Tibial nerve (tissue), 4 donors: ENCODE measurements around the gene LMF1. TPM values are rescaled to one million over a fixed set of nuclear protein-coding genes. Genes with fewer than 3 reads are reported as not detected.
"Not testable (repeated sequence)": the region's sequence is repeated elsewhere in the genome, so short reads cannot be mapped to it uniquely, and the experiment has no call there.

Experiments
- DNase-seq, 2 donors: peaks; one replicate each; pipeline ENCODE4 v3.0.0-alpha.2; 2019; ENCODE audit warnings: low spot score in 2 of 2
- H3K27ac ChIP-seq, 4 donors: fragments of 200-600 bp; sonication (generic) in 3 of 4; one replicate each; pipeline ENCODE4 v1.5.1; 2017 to 2019; ENCODE audit warnings: mild to moderate bottlenecking in 1 of 4
- H3K27me3 ChIP-seq, 2 donors: fragments of 200-600 bp; sonication (generic) in 1 of 2; one replicate each; pipeline versions ENCODE4 v1.5.1 to v1.6.0; 2017 to 2019
- H3K36me3 ChIP-seq, 3 donors: fragments of 200-600 bp; sonication (generic); one replicate each; pipeline ENCODE4 v1.5.1; 2018 to 2019
- H3K4me1 ChIP-seq, 4 donors: fragments of 200-600 bp; sonication (generic) in 3 of 4; one replicate each; pipeline ENCODE4 v1.5.1; 2017 to 2019
- H3K4me3 ChIP-seq, 4 donors: fragments of 200-600 bp; sonication (generic) in 3 of 4; one replicate each; pipeline ENCODE4 v1.5.1; 2017 to 2019; ENCODE audit warnings: mild to moderate bottlenecking in 1 of 4, moderate library complexity in 1 of 4
- H3K9me3 ChIP-seq, 4 donors: fragments of 200-600 bp; sonication (generic) in 3 of 4; one replicate each; pipeline ENCODE4 v1.5.1; 2017 to 2019
- EP300 ChIP-seq, 2 donors: sonication (generic); formaldehyde crosslinking; IDR thresholded peaks; one replicate each; pipeline ENCODE4 v1.6.1; 2017; ENCODE audit warnings: antibody characterized with exemption in 2 of 2, mild to moderate bottlenecking in 1 of 2
- POLR2A ChIP-seq, 2 donors: fragments of 450-650 bp; IDR thresholded peaks; one replicate each; pipeline ENCODE4 v1.6.1; 2017; ENCODE audit warnings: antibody characterized with exemption in 2 of 2, mild to moderate bottlenecking in 2 of 2, moderate library complexity in 2 of 2
- WGBS, 2 donors: methylation state at CpG; one replicate each; pipeline ENCODE4 v1.1.5; 2018; 5-methylcytosine and 5-hydroxymethylcytosine counted together
- total RNA-seq, 4 donors: library from RNA; depleted of rRNA; stranded (reverse); fragments of >200 nt; gene quantifications; one replicate each; pipeline ENCODE4 v1.1.0, GENCODE V29; 2016
- TF ChIP-seq, protein P1 (sequence below), 5 experiments: fragments of 200-600 bp in 3 of 5; fragments of 450-650 bp in 2 of 5; sonication (generic) in 3 of 5; IDR thresholded peaks; one replicate each; pipeline ENCODE4 v1.5.1; 2016 to 2019; ENCODE audit warnings: antibody characterized with exemption in 5 of 5, mild to moderate bottlenecking in 3 of 5, moderate library complexity in 2 of 5

LMF1 gene
- total RNA-seq, 4 donors from 2014 or later, result 24.5 to 58.5 (median 31.8) TPM

DNA sequence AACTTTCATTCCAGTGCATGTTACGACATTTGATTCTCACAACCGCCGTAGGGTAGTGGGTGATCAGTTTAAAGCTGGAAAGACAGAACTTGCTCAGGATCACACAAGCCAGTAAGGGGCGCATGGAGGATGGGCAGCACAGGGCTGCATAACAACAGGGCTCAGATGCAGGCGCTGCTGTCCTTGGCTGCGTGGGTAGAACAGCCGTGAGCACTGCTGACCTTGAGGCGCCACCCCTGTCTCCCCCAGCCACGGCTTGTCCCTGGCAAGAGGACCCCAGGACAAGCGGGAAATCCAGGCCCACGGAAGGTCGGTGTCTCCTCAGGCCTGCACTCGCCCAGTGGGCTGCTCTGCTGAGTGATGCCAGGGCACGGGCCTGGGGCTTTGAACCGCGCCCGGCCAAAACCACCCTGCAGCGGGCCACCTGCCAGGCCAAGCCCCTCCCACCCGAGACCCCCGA lies 84.7 kb downstream of the LMF1 start:
- Histone ChIP-seq H3K4me1 (peaks cover 0 to 13% (median 4%) of the 10 kb centered on the region in 4 donors), H3K4me3 (peak overlapping the region in 1 of 4 donors; percentile 2), H3K27ac (peak overlapping the region; percentile 23 to 70 (median 59)), H3K9me3 (peaks cover 0 to 31% (median 0%) of the 10 kb centered on the region in 4 donors), H3K27me3 (no peaks in the 10 kb centered on the region), H3K36me3 (peaks cover 0 to 88% (median 0%) of the 10 kb centered on the region in 3 donors)
- TF ChIP-seq, protein P1, sequence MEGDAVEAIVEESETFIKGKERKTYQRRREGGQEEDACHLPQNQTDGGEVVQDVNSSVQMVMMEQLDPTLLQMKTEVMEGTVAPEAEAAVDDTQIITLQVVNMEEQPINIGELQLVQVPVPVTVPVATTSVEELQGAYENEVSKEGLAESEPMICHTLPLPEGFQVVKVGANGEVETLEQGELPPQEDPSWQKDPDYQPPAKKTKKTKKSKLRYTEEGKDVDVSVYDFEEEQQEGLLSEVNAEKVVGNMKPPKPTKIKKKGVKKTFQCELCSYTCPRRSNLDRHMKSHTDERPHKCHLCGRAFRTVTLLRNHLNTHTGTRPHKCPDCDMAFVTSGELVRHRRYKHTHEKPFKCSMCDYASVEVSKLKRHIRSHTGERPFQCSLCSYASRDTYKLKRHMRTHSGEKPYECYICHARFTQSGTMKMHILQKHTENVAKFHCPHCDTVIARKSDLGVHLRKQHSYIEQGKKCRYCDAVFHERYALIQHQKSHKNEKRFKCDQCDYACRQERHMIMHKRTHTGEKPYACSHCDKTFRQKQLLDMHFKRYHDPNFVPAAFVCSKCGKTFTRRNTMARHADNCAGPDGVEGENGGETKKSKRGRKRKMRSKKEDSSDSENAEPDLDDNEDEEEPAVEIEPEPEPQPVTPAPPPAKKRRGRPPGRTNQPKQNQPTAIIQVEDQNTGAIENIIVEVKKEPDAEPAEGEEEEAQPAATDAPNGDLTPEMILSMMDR (IDR thresholded peaks at IDR 0.05), result peak in 1 of 5 experiments; percentile 14
- TF ChIP-seq EP300 (IDR thresholded peaks at IDR 0.05) (peak in 1 of 2 donors; percentile 4), POLR2A (IDR thresholded peaks at IDR 0.05) (no peak)
- DNase-seq, result no peak
- 28 to 30% methylated on average over 14 to 20 of the region's 20 CpGs for WGBS, 2 donors

DNA sequence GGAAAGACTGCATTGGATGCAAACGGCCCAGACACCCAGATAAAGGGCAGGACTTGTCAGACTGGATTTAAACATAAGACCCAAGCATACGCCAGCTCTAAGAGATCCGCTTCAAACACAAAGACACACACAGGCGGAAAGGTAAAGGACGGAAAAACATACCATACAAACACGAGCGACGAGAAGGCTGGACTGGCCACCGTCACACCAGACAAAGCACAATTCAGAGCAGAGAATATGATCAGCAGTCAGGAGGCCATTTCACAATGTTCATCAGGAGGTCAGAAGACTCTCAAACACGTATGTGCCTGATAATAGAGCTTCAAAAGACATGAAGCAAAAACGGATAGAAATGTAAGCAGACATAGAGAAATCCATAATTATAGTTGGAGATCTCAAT lies 85.4 kb downstream of the LMF1 start:
- Histone ChIP-seq H3K4me3 (no peak overlapping the region), H3K4me1 (peaks cover 0 to 13% (median 4%) of the 10 kb centered on the region in 4 donors), H3K36me3 (peaks cover 0 to 80% (median 0%) of the 10 kb centered on the region in 3 donors), H3K27ac (peak overlapping the region in 1 of 4 donors; percentile 70), H3K27me3 (no peaks in the 10 kb centered on the region), H3K9me3 (peaks cover 0 to 31% (median 0%) of the 10 kb centered on the region in 4 donors)
- TF ChIP-seq EP300 (IDR thresholded peaks at IDR 0.05), result no peak
- TF ChIP-seq, protein P1 (IDR thresholded peaks at IDR 0.05), result no peak
- TF ChIP-seq POLR2A (IDR thresholded peaks at IDR 0.05), result no peak
- DNase-seq, result no peak
- WGBS, 2 donors, result 75 to 82% methylated on average over 11 of the region's 11 CpGs

DNA sequence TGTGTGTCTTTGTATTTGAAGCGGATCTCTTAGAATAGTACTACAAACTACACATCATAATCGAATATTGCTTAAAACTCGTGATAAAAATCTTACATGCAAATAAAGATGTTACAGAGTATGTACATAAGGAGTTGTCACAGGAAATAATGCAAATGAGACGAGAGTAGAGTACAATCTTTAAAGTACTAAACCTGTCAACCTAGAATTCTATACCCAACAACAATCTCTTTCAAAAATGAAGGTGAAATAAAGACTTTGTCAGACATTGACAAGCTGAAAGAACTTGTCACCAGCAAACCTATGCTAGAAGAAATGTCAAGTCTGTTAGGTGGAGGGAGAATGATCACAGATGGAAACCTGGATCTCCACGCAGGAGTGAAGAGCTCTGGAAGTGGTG lies 86.6 kb downstream of the LMF1 start:
- TF ChIP-seq, protein P1 (IDR thresholded peaks at IDR 0.05), result no peak
- TF ChIP-seq POLR2A (IDR thresholded peaks at IDR 0.05) (no peak), EP300 (IDR thresholded peaks at IDR 0.05) (no peak)
- no peak for DNase-seq
- Histone ChIP-seq H3K27ac (no peak overlapping the region), H3K4me1 (peaks cover 0 to 13% (median 4%) of the 10 kb centered on the region in 4 donors), H3K9me3 (peaks cover 0 to 31% (median 0%) of the 10 kb centered on the region in 4 donors), H3K4me3 (no peak overlapping the region), H3K36me3 (peaks cover 0 to 78% (median 0%) of the 10 kb centered on the region in 3 donors), H3K27me3 (no peaks in the 10 kb centered on the region)
- WGBS, 2 donors, result 97 to 99% methylated on average over 5 of the region's 5 CpGs

DNA sequence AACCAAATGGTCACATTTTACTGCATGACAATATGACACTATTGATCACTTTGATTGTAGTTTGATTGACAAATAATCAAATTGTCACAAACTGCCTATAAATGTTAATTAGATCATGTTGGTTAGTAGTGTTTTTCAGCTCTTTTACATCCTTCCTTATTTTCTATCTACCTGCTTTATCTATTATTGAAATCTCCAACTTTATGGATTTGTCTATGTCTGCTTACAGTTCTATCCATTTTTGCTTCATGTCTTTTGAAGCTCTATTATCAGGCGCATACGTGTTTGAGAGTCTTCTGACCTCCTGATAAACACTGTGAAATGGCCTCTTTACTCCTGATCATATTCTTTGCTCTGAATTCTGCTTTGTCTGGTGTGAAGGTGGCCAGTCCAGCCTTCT lies 87.0 kb downstream of the LMF1 start:
- H3K9me3 ChIP-seq, result peaks cover 0 to 31% (median 0%) of the 10 kb centered on the region in 4 donors
- H3K4me1 ChIP-seq, result peaks cover 0 to 13% (median 4%) of the 10 kb centered on the region in 4 donors
- peaks cover 0 to 78% (median 0%) of the 10 kb centered on the region in 3 donors for H3K36me3 ChIP-seq
- DNase-seq, result no peak
- TF ChIP-seq, protein P1 (IDR thresholded peaks at IDR 0.05), result no peak
- no peak for TF ChIP-seq POLR2A (IDR thresholded peaks at IDR 0.05)
- no peak overlapping the region for H3K27ac ChIP-seq
- WGBS, 2 donors, result 96 to 97% methylated on average over 2 of the region's 2 CpGs
- H3K4me3 ChIP-seq, result no peak overlapping the region
- no peaks in the 10 kb centered on the region for H3K27me3 ChIP-seq

DNA sequence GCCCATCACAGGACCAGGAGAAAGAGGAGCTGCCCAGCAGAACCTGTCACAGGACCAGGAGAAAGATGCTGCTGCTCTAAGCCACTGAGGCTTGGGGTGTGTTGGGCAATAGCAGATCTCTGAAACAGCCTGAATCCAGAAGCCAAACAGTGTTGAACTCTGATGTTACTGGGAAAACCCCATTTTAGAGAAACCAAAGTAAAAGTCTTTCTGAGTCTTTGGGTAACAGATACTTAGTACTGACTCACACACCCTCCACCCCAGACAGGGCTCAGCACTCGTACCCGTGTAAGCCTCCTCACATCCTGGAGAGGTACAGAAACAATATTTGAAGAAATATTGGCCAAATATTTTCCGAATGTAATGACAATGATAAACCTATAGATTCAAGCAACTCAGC lies 87.4 kb downstream of the LMF1 start:
- no peaks in the 10 kb centered on the region for H3K27me3 ChIP-seq
- WGBS, 2 donors, result 89 to 96% methylated on average over 3 of the region's 3 CpGs
- no peak overlapping the region for H3K4me3 ChIP-seq
- H3K9me3 ChIP-seq, result peaks cover 0 to 31% (median 0%) of the 10 kb centered on the region in 4 donors
- no peak overlapping the region for H3K27ac ChIP-seq
- H3K36me3 ChIP-seq, result peaks cover 0 to 78% (median 0%) of the 10 kb centered on the region in 3 donors
- TF ChIP-seq POLR2A (IDR thresholded peaks at IDR 0.05) (no peak), EP300 (IDR thresholded peaks at IDR 0.05) (no peak)
- TF ChIP-seq, protein P1 (IDR thresholded peaks at IDR 0.05), result no peak
- DNase-seq, result no peak
- peaks cover 0 to 13% (median 4%) of the 10 kb centered on the region in 4 donors for H3K4me1 ChIP-seq

DNA sequence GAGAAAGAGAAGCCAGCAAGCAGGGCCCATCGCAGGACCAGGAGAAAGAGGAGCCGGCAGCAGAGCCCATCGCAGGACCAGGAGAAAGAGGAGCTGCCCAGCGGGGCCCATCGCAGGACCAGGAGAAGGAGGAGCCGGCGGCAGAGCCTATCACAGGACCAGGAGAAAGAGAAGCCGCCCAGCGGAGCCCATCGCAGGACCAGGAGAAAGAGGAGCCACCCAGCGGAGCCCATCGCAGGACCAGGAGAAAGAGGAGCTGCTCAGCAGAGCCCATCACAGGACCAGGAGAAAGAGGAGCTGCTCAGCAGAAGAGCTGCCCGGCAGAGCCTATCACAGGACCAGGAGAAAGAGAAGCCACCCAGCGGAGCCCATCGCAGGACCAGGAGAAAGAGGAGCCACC lies 88.1 kb downstream of the LMF1 start:
- not testable (repeated sequence) for H3K27me3 ChIP-seq, H3K27ac ChIP-seq, H3K4me3 ChIP-seq, DNase-seq
- Histone ChIP-seq H3K9me3 (peaks cover 0 to 31% (median 0%) of the 10 kb centered on the region in 4 donors), H3K4me1 (peaks cover 0 to 10% (median 4%) of the 10 kb centered on the region in 4 donors), H3K36me3 (peaks cover 0 to 77% (median 0%) of the 10 kb centered on the region in 3 donors)
- 90 to 91% methylated on average over 15 of the region's 15 CpGs for WGBS, 2 donors
